BLaER1 (cell line): ENCODE measurements around the gene ZSWIM9.
"Not testable (repeated sequence)": the region's sequence is repeated elsewhere in the genome, so short reads cannot be mapped to it uniquely, and the experiment has no call there.

Source experiments
- H3K27ac ChIP-seq: shearing (Covaris generic); formaldehyde crosslinking; 2 replicates; pipeline ENCODE4 v1.8.1; 2022
- H3K27me3 ChIP-seq: shearing (Covaris generic); formaldehyde crosslinking; 2 replicates; pipeline ENCODE4 v1.8.1; 2022
- H3K36me3 ChIP-seq: shearing (Covaris generic); formaldehyde crosslinking; 2 replicates; pipeline ENCODE4 v1.8.1; 2022
- H3K4me1 ChIP-seq: shearing (Covaris generic); formaldehyde crosslinking; 2 replicates; pipeline ENCODE4 v1.8.1; 2022
- H3K4me2 ChIP-seq: shearing (Covaris generic); formaldehyde crosslinking; 2 replicates; pipeline ENCODE4 v1.8.1; 2022
- H3K4me3 ChIP-seq: shearing (Covaris generic); formaldehyde crosslinking; 2 replicates; pipeline ENCODE4 v1.8.1; 2022
- H3K9ac ChIP-seq: shearing (Covaris generic); formaldehyde crosslinking; 2 replicates; pipeline ENCODE4 v1.8.1; 2022
- H3K9me3 ChIP-seq: shearing (Covaris generic); formaldehyde crosslinking; 2 replicates; pipeline ENCODE4 v1.8.1; 2022
- H4K20me1 ChIP-seq: shearing (Covaris generic); formaldehyde crosslinking; 2 replicates; pipeline ENCODE4 v1.8.1; 2022
- Cebpa-rat ChIP-seq: shearing (Covaris generic); IDR thresholded peaks from 2 replicates; pipeline ENCODE4 v1.8.1; 2022

ZSWIM9 gene

GRCh38 chr19:48239582-48240141 is 69.2 kb downstream of the ZSWIM9 start:
- H3K27ac ChIP-seq, result no peak overlapping the region
- no peaks in the 10 kb centered on the region for H3K27me3 ChIP-seq
- no peaks in the 10 kb centered on the region for H3K9me3 ChIP-seq
- H3K4me1 ChIP-seq, result peaks cover 7% of the 10 kb centered on the region
- H3K4me2 ChIP-seq, result no peak overlapping the region
- H3K9ac ChIP-seq, result no peak overlapping the region
- H3K36me3 ChIP-seq, result peaks cover 83% of the 10 kb centered on the region
- TF ChIP-seq Cebpa-rat, result no peak
- no peak overlapping the region for H3K4me3 ChIP-seq
- no peaks in the 10 kb centered on the region for H4K20me1 ChIP-seq

- not testable (repeated sequence) for H3K27ac ChIP-seq, H3K9ac ChIP-seq, H3K27me3 ChIP-seq, H3K4me2 ChIP-seq, H3K4me3 ChIP-seq, H3K9me3 ChIP-seq, H4K20me1 ChIP-seq
- Histone ChIP-seq H3K36me3 (peaks cover 74% of the 10 kb centered on the region), H3K4me1 (peaks cover 15% of the 10 kb centered on the region)
Observed at GRCh38 chr19:48241771-48242170, 71.3 kb downstream of the ZSWIM9 start.

GRCh38 chr19:48244281-48244680 is 73.8 kb downstream of the ZSWIM9 start:
- Histone ChIP-seq H3K9ac (peak overlapping the region; percentile 22; the same call in 1 of the 2 replicates), H4K20me1 (no peaks in the 10 kb centered on the region), H3K36me3 (peaks cover 62% of the 10 kb centered on the region), H3K27ac (peak overlapping the region; percentile 37), H3K9me3 (no peaks in the 10 kb centered on the region), H3K4me3 (no peak overlapping the region; the same call in 1 of the 2 replicates), H3K4me2 (peak overlapping the region; percentile 59), H3K4me1 (peaks cover 28% of the 10 kb centered on the region), H3K27me3 (no peaks in the 10 kb centered on the region)
- TF ChIP-seq Cebpa-rat, result no peak

- no peaks in the 10 kb centered on the region for H4K20me1 ChIP-seq
- H3K4me3 ChIP-seq, result no peak overlapping the region
- H3K36me3 ChIP-seq, result peaks cover 44% of the 10 kb centered on the region
- no peaks in the 10 kb centered on the region for H3K9me3 ChIP-seq
- H3K9ac ChIP-seq, result no peak overlapping the region
- no peak for TF ChIP-seq Cebpa-rat
- H3K27me3 ChIP-seq, result no peaks in the 10 kb centered on the region
- H3K4me1 ChIP-seq, result peaks cover 41% of the 10 kb centered on the region
- no peak overlapping the region for H3K27ac ChIP-seq
- H3K4me2 ChIP-seq, result no peak overlapping the region
Observed at GRCh38 chr19:48246101-48246500, 75.6 kb downstream of the ZSWIM9 start.

- H3K9me3 ChIP-seq, result no peaks in the 10 kb centered on the region
- H4K20me1 ChIP-seq, result no peaks in the 10 kb centered on the region
- no peak overlapping the region for H3K27ac ChIP-seq
- no peak overlapping the region for H3K4me2 ChIP-seq
- no peak overlapping the region for H3K4me3 ChIP-seq
- H3K36me3 ChIP-seq, result peaks cover 33% of the 10 kb centered on the region
- H3K27me3 ChIP-seq, result no peaks in the 10 kb centered on the region
- H3K9ac ChIP-seq, result no peak overlapping the region
- no peak for TF ChIP-seq Cebpa-rat
- H3K4me1 ChIP-seq, result peaks cover 47% of the 10 kb centered on the region
Observed at GRCh38 chr19:48247212-48247611, 76.7 kb downstream of the ZSWIM9 start.
